ENCODE measurements around the gene RBP3. TPM values are rescaled to one million over a fixed set of nuclear protein-coding genes. Genes with fewer than 3 reads are reported as not detected.
"Not testable (repeated sequence)": the region's sequence is repeated elsewhere in the genome, so short reads cannot be mapped to it uniquely, and the experiment has no call there.

RBP3 gene
- total RNA-seq, 1 donor from 2014 or later = not detected

DNA sequence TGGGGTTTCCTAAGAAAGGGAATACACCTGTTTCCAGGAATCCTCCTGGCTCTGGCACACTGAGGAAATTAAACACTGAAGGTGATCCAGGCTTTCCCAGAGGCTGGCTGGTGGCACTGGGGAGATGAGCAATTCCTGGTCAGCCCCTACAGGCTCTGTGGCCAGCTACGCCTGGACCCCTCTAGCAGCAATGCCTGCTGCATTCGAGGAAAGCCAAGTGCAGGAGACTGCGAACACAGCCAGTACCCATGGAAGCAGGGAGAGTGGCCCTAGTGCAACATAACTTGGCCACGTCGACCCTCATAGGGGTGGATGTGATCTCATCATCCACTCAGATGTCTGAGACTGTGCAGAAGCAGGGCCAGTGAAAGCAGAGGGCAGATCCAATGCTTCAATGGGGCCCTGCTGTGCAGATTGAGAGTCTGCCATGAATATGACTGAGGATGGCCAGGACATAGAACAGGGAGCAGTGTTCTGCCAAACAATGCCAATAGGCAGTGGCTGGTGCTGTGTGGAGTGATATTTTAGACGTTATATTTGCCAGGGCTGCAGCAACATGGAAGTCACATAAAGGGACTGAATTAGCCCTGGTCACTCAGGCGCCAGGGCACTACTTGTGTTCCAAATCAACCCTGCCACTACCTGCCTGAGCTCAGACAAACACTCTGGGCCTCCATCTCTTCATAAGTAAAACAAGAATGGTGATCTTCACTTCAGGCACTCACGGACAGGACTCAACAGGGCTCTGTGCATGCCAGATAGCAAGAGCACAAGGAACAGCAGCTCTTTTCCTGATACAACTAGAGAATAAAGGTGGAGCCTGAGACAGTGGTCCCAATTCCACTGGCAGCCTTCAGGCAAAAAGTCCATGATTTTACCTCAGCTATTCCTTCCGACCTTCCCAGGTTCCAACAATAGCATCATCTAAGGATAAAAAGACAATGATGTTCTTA, 33.5 kb downstream of the RBP3 start:
- peaks cover 7% of the 10 kb centered on the region for H3K36me3 Mint-ChIP-seq (ENCODE audit: unreplicated experiment)
- H3K27me3 Mint-ChIP-seq (ENCODE audit: unreplicated experiment) = peaks cover 21% of the 10 kb centered on the region
- TF ChIP-seq, protein P1, sequence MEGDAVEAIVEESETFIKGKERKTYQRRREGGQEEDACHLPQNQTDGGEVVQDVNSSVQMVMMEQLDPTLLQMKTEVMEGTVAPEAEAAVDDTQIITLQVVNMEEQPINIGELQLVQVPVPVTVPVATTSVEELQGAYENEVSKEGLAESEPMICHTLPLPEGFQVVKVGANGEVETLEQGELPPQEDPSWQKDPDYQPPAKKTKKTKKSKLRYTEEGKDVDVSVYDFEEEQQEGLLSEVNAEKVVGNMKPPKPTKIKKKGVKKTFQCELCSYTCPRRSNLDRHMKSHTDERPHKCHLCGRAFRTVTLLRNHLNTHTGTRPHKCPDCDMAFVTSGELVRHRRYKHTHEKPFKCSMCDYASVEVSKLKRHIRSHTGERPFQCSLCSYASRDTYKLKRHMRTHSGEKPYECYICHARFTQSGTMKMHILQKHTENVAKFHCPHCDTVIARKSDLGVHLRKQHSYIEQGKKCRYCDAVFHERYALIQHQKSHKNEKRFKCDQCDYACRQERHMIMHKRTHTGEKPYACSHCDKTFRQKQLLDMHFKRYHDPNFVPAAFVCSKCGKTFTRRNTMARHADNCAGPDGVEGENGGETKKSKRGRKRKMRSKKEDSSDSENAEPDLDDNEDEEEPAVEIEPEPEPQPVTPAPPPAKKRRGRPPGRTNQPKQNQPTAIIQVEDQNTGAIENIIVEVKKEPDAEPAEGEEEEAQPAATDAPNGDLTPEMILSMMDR (IDR thresholded peaks at IDR 0.05; ENCODE audit: partially characterized antibody, unreplicated experiment) = no peak
- no peak overlapping the region for H3K4me3 Mint-ChIP-seq (ENCODE audit: unreplicated experiment)
- no peak for DNase-seq
- no peak overlapping the region for H3K27ac Mint-ChIP-seq (ENCODE audit: unreplicated experiment)
- H3K4me1 Mint-ChIP-seq (ENCODE audit: low read depth, unreplicated experiment) = peaks cover 35% of the 10 kb centered on the region
- peaks cover 20% of the 10 kb centered on the region for H3K9me3 Mint-ChIP-seq (ENCODE audit: unreplicated experiment)

DNA sequence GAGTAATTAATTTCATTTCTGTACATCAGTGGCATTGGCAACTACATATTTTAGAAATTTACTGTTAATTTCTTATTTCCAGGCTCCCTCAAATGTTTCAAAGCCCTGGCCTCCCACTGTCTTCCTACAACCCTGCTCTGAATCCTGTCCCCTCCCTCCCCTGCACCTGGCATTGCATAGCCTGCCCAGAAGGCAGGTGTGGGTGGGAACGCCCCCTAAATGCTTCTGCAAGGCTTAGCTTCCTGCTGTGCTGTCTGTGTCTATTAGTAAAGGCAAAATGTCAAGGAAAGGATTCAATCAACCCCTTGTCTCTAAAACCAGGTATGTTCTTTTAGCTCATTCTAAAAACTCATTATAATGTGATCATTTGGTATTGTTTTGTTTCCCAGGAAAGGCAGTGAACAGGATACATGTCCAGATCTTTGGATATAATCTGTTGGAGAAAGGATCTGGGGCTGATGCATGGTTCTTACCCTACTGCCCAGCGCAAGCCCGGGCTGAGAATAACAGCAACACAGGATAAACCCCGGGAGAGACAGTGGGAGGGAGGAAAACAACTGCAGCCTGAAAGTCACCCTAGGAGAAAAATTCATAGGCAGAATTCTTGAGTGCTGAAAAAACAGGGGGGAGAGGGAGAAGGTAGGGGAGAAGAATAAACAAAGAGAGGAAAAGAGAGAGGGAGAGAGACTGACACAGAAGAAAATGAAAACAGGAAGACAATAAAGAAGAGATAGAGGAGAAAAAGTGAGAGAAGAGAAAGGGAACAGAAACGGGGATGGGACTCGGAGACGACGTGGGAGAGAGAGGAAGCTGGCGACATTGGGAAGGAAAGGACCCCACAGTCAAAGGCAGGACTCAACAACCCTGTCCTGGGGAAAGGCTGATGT, 35.3 kb downstream of the RBP3 start:
- H3K4me1 Mint-ChIP-seq (ENCODE audit: low read depth, unreplicated experiment) = peaks cover 22% of the 10 kb centered on the region
- peak overlapping the region; percentile 93 for H3K4me3 Mint-ChIP-seq (ENCODE audit: unreplicated experiment)
- H3K27me3 Mint-ChIP-seq (ENCODE audit: unreplicated experiment) = peaks cover 14% of the 10 kb centered on the region
- H3K36me3 Mint-ChIP-seq (ENCODE audit: unreplicated experiment) = peaks cover 12% of the 10 kb centered on the region
- TF ChIP-seq, protein P1 (IDR thresholded peaks at IDR 0.05; ENCODE audit: partially characterized antibody, unreplicated experiment) = no peak
- no peak for DNase-seq
- peak overlapping the region; percentile 83 for H3K27ac Mint-ChIP-seq (ENCODE audit: unreplicated experiment)
- peaks cover 13% of the 10 kb centered on the region for H3K9me3 Mint-ChIP-seq (ENCODE audit: unreplicated experiment)

DNA sequence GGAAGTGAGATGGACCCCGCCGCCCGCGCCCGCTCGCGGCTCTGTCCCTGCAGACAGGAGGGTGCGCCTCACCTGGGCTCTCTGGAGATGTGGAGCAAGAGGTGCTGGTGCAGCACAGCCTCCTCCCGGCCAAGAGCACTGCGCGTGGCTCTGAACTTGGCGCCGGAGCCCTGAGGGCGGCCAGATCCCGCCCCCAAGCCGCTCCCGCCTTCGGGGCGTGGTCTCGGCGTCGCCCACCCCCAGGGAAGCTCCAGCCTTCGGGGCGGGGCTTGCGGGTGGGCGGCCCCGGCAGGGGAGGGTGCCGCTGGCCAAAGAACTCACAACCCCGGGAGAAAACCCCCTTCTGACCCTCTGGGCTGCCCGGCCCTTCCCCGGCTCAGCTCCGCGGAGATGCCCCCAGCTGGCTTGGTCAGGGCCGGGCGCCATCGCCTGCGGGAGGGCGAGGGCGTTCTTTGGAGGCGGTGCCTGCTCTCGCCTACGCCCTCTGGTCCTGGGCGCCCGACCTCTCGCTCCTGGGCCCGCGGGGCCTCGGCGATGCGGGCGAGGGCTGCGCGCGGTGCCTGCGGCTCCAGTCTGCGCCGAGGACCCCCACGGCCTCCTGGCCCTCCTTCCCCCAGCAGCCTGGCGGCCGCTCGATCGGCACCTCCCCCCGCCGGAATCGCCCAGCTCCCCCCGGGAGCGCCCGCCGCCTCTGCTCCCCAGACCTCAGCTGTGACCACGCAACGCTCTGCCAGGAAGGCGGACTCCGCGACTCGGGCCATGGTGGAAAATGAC, 36.2 kb downstream of the RBP3 start, which contains the start of gene ZNF488:
Gene ZNF488, minus strand, starts transcription at position 146 of the 774 bp plus-strand sequence. CDS start 15,464 bp downstream, outside the sequence.
- peaks cover 12% of the 10 kb centered on the region for H3K36me3 Mint-ChIP-seq (ENCODE audit: unreplicated experiment)
- peak within 1 kb of the TSS; percentile 90 for H3K27ac Mint-ChIP-seq (ENCODE audit: unreplicated experiment)
- TF ChIP-seq, protein P1 (IDR thresholded peaks at IDR 0.05; ENCODE audit: partially characterized antibody, unreplicated experiment) = no peak
- peaks cover 14% of the 10 kb centered on the region for H3K4me1 Mint-ChIP-seq (ENCODE audit: low read depth, unreplicated experiment)
- H3K27me3 Mint-ChIP-seq (ENCODE audit: unreplicated experiment) = peaks cover 11% of the 10 kb centered on the region
- peaks cover 8% of the 10 kb centered on the region for H3K9me3 Mint-ChIP-seq (ENCODE audit: unreplicated experiment)
- H3K4me3 Mint-ChIP-seq (ENCODE audit: unreplicated experiment) = peak within 1 kb of the TSS; percentile 93
- peak; percentile 88 for DNase-seq

DNA sequence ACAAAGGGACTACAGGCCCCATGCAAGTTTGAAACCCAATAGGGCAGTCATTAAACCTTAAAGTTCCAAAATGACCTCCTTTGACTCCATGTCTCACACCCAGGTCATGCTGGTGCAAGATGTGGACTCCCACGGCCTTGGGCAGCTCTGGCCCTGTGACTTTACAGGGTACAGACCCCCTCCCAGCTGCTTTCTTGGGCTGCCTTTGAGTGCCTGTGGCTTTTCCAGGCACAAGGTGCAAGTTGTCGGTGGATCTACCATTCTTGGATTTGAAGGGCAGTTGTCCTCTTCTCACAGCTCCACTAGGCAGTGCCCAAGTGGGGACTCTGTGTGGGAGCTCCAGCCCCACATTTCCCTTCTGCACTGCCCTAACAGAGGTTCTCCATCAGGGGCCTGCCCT, 37.9 kb downstream of the RBP3 start:
- H3K27ac Mint-ChIP-seq (ENCODE audit: unreplicated experiment); H3K9me3 Mint-ChIP-seq (ENCODE audit: unreplicated experiment); H3K4me3 Mint-ChIP-seq (ENCODE audit: unreplicated experiment); DNase-seq; H3K4me1 Mint-ChIP-seq (ENCODE audit: low read depth, unreplicated experiment); H3K27me3 Mint-ChIP-seq (ENCODE audit: unreplicated experiment); H3K36me3 Mint-ChIP-seq (ENCODE audit: unreplicated experiment): not testable (repeated sequence)

DNA sequence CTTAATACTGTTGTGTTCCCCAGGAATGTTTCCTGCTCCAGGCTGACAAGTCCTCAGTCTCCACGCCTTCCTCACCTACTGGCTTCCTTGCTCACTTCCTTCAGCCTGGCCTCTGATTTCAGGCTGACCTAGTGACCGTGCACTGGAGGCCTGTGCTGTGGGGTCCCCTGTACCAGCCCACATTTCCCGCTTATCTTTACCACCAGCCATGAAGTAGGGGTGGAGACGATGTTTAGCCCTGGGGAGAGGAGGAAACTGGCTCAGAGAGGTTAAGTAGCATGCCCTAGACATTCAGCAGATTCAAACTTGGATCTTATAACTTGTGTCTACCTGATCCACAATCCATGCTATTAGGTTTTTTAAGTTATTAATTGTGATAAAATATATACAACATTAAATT, 40.7 kb downstream of the RBP3 start:
- H3K4me3 Mint-ChIP-seq (ENCODE audit: unreplicated experiment) = no peak overlapping the region
- no peak overlapping the region for H3K27ac Mint-ChIP-seq (ENCODE audit: unreplicated experiment)
- peaks cover 5% of the 10 kb centered on the region for H3K36me3 Mint-ChIP-seq (ENCODE audit: unreplicated experiment)
- peaks cover 3% of the 10 kb centered on the region for H3K4me1 Mint-ChIP-seq (ENCODE audit: low read depth, unreplicated experiment)
- TF ChIP-seq, protein P1 (IDR thresholded peaks at IDR 0.05; ENCODE audit: partially characterized antibody, unreplicated experiment) = no peak
- DNase-seq = no peak
- H3K27me3 Mint-ChIP-seq (ENCODE audit: unreplicated experiment) = peaks cover under 1% of the 10 kb centered on the region
- H3K9me3 Mint-ChIP-seq (ENCODE audit: unreplicated experiment) = peaks cover 4% of the 10 kb centered on the region

Measured in glutamatergic neuron (in vitro differentiated cells).